ENCODE results near the gene BPIFB3. TPM values are rescaled to one million over a fixed set of nuclear protein-coding genes. Genes with fewer than 3 reads are reported as not detected.

BPIFB3 gene
- total RNA-seq, 4 donors from 2014 or later: not detected

- H3K9me3 ChIP-seq: no peaks in the 10 kb centered on the region
- WGBS: 85% methylated on average over 4 of the region's 7 CpGs
- no peaks in the 10 kb centered on the region for H3K4me1 ChIP-seq
- H3K27me3 ChIP-seq: peaks cover 8% of the 10 kb centered on the region
- H3K27ac ChIP-seq: no peak overlapping the region
- no peak for DNase-seq (ENCODE audit: low spot score in 2 of 2)
- H3K36me3 ChIP-seq: no peaks in the 10 kb centered on the region
- TF ChIP-seq CTCF (IDR thresholded peaks at IDR 0.05) (no peak), EP300 (IDR thresholded peaks at IDR 0.05) (no peak), POLR2AphosphoS5 (IDR thresholded peaks at IDR 0.05) (no peak), POLR2A (IDR thresholded peaks at IDR 0.05) (no peak)
- H3K4me3 ChIP-seq: no peak overlapping the region
Measured at GRCh38 chr20:33059136-33059535, 5.4 kb downstream of the BPIFB3 start.

- Histone ChIP-seq H3K9me3 (no peaks in the 10 kb centered on the region), H3K36me3 (no peaks in the 10 kb centered on the region), H3K4me1 (no peaks in the 10 kb centered on the region), H3K4me3 (no peak overlapping the region), H3K27ac (no peak overlapping the region), H3K27me3 (peaks cover 8% of the 10 kb centered on the region)
- DNase-seq (ENCODE audit: low spot score in 2 of 2): no peak
- TF ChIP-seq CTCF (IDR thresholded peaks at IDR 0.05) (no peak), EP300 (IDR thresholded peaks at IDR 0.05) (no peak), POLR2A (IDR thresholded peaks at IDR 0.05) (no peak), POLR2AphosphoS5 (IDR thresholded peaks at IDR 0.05) (no peak)
- 89% methylated on average over 13 of the region's 22 CpGs for WGBS
Measured at GRCh38 chr20:33059741-33060390, 6.2 kb downstream of the BPIFB3 start.

GRCh38 chr20:33061658-33062028 is 7.9 kb downstream of the BPIFB3 start:
- Histone ChIP-seq H3K36me3 (no peaks in the 10 kb centered on the region), H3K4me1 (no peaks in the 10 kb centered on the region), H3K9me3 (no peaks in the 10 kb centered on the region), H3K4me3 (no peak overlapping the region), H3K27me3 (peaks cover 4% of the 10 kb centered on the region), H3K27ac (no peak overlapping the region)
- no peak for DNase-seq (ENCODE audit: low spot score in 2 of 2)
- TF ChIP-seq CTCF (IDR thresholded peaks at IDR 0.05) (no peak), POLR2A (IDR thresholded peaks at IDR 0.05) (no peak)
- WGBS: 85% methylated on average over 10 of the region's 14 CpGs

- peaks cover 4% of the 10 kb centered on the region for H3K27me3 ChIP-seq
- H3K36me3 ChIP-seq: no peaks in the 10 kb centered on the region
- no peak for DNase-seq (ENCODE audit: low spot score in 2 of 2)
- no peak overlapping the region for H3K4me3 ChIP-seq
- H3K4me1 ChIP-seq: no peaks in the 10 kb centered on the region
- H3K27ac ChIP-seq: no peak overlapping the region
- H3K9me3 ChIP-seq: no peaks in the 10 kb centered on the region
- TF ChIP-seq POLR2A (IDR thresholded peaks at IDR 0.05) (no peak), CTCF (IDR thresholded peaks at IDR 0.05) (no peak)
- 54% methylated on average over 9 of the region's 9 CpGs for WGBS
Measured at GRCh38 chr20:33062105-33062824, 8.6 kb downstream of the BPIFB3 start.

GRCh38 chr20:33062825-33063149 is 9.1 kb downstream of the BPIFB3 start:
- no peaks in the 10 kb centered on the region for H3K4me1 ChIP-seq
- H3K9me3 ChIP-seq: no peaks in the 10 kb centered on the region
- H3K27me3 ChIP-seq: peaks cover 4% of the 10 kb centered on the region
- H3K27ac ChIP-seq: no peak overlapping the region
- H3K4me3 ChIP-seq: no peak overlapping the region
- TF ChIP-seq CTCF (IDR thresholded peaks at IDR 0.05) (no peak), EP300 (IDR thresholded peaks at IDR 0.05) (no peak), POLR2AphosphoS5 (IDR thresholded peaks at IDR 0.05) (no peak), POLR2A (IDR thresholded peaks at IDR 0.05) (no peak)
- DNase-seq (ENCODE audit: low spot score in 2 of 2): no peak
- 63% methylated on average over 1 of the region's 1 CpG for WGBS
- no peaks in the 10 kb centered on the region for H3K36me3 ChIP-seq

All from suprapubic skin (tissue), 4 donors.